Activated T-helper 2 cell treated with anti-CD3 and anti-CD28 coated beads, Interferon-gamma antibody, Interleukin-2, Interleukin-4, amounts not matched to agents 10 μg/mL and 5 μg/mL and 100 μg/mL, durations not matched to agents 14 hours and 24 hours and 36 hours (primary cell): ENCODE results near the gene KIF3B. TPM values are rescaled to one million over a fixed set of nuclear protein-coding genes. Genes with fewer than 3 reads are reported as not detected.
A peak's percentile ranks its signal among the peaks of the same experiment; 100 is the strongest.
"Not testable (repeated sequence)": the region's sequence is repeated elsewhere in the genome, so short reads cannot be mapped to it uniquely, and the experiment has no call there.

ENCODE experiments used
- DNase-seq: peaks from one replicate; pipeline ENCODE4 v3.0.0; 2021; ENCODE audit warnings: low spot score
- H3K27ac Mint-ChIP-seq: one replicate; pipeline ENCODE4 v1.8.0; 2021; ENCODE audit warnings: mixed read lengths
- H3K27me3 Mint-ChIP-seq: one replicate; pipeline ENCODE4 v1.8.0; 2021; ENCODE audit warnings: low read depth, mixed read lengths
- H3K36me3 Mint-ChIP-seq: one replicate; pipeline ENCODE4 v1.8.0; 2021; ENCODE audit warnings: low read depth, mixed read lengths
- H3K4me1 Mint-ChIP-seq: one replicate; pipeline ENCODE4 v1.8.0; 2021; ENCODE audit warnings: low read depth, mixed read lengths
- H3K4me3 Mint-ChIP-seq: one replicate; pipeline ENCODE4 v1.8.0; 2021; ENCODE audit warnings: low read depth, mild to moderate bottlenecking, moderate library complexity, mixed read lengths
- H3K9me3 Mint-ChIP-seq: one replicate; pipeline ENCODE4 v1.8.0; 2021; ENCODE audit warnings: mixed read lengths
- intact Hi-C: fragments of 100-400 bp; cut with micrococcal nuclease; formaldehyde crosslinking; loops from one replicate; pipeline ENCODE4 v1.15.1; 2023
- total RNA-seq: library from RNA; stranded (reverse); gene quantifications from 2 replicates; pipeline ENCODE4 v1.2.3, GENCODE V29; 2022

Gene KIF3B
- total RNA-seq, 1 donor from 2014 or later = 42.2 TPM

- intact Hi-C loops = no loop called here
- H3K4me3 Mint-ChIP-seq = no peak overlapping the region
Observed at GRCh38 chr20:32312718-32313424, 35.4 kb downstream of the KIF3B start.

GRCh38 chr20:32314768-32315167, 37.3 kb downstream of the KIF3B start:
- Mint-ChIP-seq H3K27ac (no peak overlapping the region), H3K4me1 (peaks cover 13% of the 10 kb centered on the region), H3K36me3 (peaks cover 81% of the 10 kb centered on the region), H3K27me3 (no peaks in the 10 kb centered on the region), H3K9me3 (no peaks in the 10 kb centered on the region), H3K4me3 (no peak overlapping the region)
- intact Hi-C loops = no loop called here
- no peak for DNase-seq

More at GRCh38 chr20:32312718-32313424, 35.4 kb downstream of the KIF3B start:
- Mint-ChIP-seq H3K9me3 (no peaks in the 10 kb centered on the region), H3K27me3 (no peaks in the 10 kb centered on the region), H3K27ac (no peak overlapping the region), H3K36me3 (peaks cover 73% of the 10 kb centered on the region), H3K4me1 (peaks cover 13% of the 10 kb centered on the region)
- no peak for DNase-seq

DNA sequence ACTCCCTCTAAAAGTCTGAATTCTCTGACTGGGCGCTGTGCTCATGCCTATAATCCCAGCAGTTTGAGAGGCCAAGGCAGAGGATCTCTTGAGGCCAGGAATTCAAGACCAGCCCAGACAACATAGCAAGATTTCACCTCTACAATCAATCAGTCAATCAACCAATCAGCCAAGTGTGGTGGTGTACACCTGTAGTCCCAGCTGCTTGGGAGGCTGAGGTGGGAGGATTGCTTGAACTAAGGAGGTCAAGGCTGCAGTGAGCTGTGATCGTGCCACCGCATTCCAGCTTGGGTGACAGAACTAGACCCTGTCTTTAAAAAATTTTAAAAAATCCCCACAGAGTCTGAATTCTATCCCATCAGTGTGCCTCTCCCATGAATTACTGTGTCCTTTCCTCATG, 37.9 kb downstream of the KIF3B start:
- Mint-ChIP-seq H3K27me3 (no peaks in the 10 kb centered on the region), H3K9me3 (no peaks in the 10 kb centered on the region), H3K27ac (peak overlapping the region; percentile 57), H3K36me3 (peaks cover 77% of the 10 kb centered on the region), H3K4me3 (no peak overlapping the region), H3K4me1 (peaks cover 13% of the 10 kb centered on the region)
- intact Hi-C loops = no loop called here
- DNase-seq = no peak

DNA sequence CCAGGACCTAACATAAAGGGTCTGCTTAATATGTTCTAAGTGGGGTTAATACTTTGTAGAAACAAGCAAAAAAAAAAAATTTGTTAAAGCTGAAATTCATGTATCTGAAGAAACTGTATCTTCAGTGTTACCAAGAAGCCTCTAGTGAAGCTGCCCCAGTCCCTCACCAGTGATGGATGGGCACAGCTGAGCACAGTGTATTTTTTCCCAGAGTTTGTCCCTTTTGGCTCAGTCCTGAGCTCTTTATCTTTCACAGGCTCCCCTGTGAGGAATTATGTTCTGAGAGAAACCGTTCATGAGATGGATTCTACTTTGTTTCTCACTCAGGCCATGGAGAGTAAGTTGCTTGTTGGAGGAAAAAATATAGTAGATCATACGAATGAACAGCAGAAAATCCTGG, 38.4 kb downstream of the KIF3B start:
- peaks cover 77% of the 10 kb centered on the region for H3K36me3 Mint-ChIP-seq
- H3K27ac Mint-ChIP-seq = no peak overlapping the region
- no peak overlapping the region for H3K4me3 Mint-ChIP-seq
- no peaks in the 10 kb centered on the region for H3K9me3 Mint-ChIP-seq
- DNase-seq = no peak
- no peaks in the 10 kb centered on the region for H3K27me3 Mint-ChIP-seq
- peaks cover 13% of the 10 kb centered on the region for H3K4me1 Mint-ChIP-seq
- intact Hi-C loops = no loop called here

DNA sequence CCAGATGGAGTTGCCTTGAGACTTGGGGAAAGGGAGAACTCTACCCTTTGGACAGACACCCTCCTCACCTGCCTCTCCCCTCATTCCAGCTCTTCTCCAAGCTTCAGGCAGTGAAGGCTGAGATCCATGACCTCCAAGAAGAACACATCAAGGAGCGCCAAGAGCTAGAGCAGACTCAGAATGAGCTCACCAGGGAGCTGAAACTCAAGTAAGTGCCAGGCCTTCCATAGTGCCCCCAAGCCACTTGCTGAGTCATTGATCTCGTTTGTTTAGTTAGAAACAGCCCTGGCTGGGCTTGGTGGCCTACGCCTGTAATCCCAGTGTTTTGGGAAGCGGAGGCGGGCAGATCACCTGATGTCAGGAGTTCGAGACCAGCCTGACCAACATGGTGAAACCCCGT, 39.2 kb downstream of the KIF3B start:
- H3K27ac Mint-ChIP-seq = no peak overlapping the region
- peaks cover 81% of the 10 kb centered on the region for H3K36me3 Mint-ChIP-seq
- H3K9me3 Mint-ChIP-seq = no peaks in the 10 kb centered on the region
- no peak overlapping the region for H3K4me3 Mint-ChIP-seq
- no peak for DNase-seq
- H3K4me1 Mint-ChIP-seq = peaks cover 16% of the 10 kb centered on the region
- intact Hi-C loops = no loop called here
- H3K27me3 Mint-ChIP-seq = no peaks in the 10 kb centered on the region

DNA sequence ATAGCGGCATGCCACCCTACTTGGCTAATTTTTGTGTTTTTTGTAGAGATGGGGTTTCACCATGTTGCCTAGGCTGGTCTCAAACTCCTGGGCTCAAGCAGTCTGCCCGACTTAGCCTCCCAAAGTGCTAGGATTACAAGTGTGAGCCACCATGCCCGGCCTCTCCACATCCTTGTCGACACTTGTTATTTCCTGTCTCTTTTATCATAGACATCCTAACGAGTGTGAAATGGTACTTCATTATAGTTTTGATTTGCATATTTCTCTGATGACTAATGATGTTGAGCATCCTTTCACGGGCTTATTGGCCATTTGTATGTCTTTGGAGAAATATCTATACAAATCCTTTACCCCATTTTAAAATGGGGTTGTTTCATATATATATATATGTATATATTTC, 41.6 kb downstream of the KIF3B start:
- Mint-ChIP-seq H3K4me3 (no peak overlapping the region), H3K27me3 (no peaks in the 10 kb centered on the region), H3K27ac (no peak overlapping the region), H3K36me3 (peaks cover 61% of the 10 kb centered on the region), H3K9me3 (no peaks in the 10 kb centered on the region), H3K4me1 (peaks cover 9% of the 10 kb centered on the region)
- intact Hi-C loops = no loop called here
- no peak for DNase-seq

DNA sequence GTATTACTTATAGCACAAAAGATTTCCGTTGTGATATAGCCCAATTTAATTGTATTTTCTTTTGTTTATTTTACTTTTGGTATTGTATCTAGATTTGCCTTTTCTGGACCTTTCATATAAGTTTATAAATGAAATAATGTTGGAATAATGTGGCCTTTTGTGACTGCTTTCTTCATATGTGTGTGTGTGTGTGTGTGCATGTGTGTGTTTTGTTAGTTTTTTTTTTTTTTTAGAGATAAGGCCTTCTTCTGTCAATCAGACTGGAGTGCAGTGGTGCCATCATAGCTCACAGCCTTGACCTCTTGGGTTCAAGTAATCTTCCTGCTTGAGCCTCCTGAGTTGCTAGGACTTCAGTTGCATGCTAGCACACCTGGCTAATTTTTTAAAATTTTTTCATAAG, 42.9 kb downstream of the KIF3B start:
- no peak for DNase-seq
- Mint-ChIP-seq H3K4me3 (no peak overlapping the region), H3K9me3 (no peaks in the 10 kb centered on the region), H3K4me1 (peaks cover 7% of the 10 kb centered on the region), H3K27me3 (no peaks in the 10 kb centered on the region), H3K36me3 (peaks cover 53% of the 10 kb centered on the region), H3K27ac (no peak overlapping the region)
- intact Hi-C loops = no loop called here

GRCh38 chr20:32321390-32321789, 43.9 kb downstream of the KIF3B start:
- no peak overlapping the region for H3K27ac Mint-ChIP-seq

GRCh38 chr20:32322260-32322659, 44.8 kb downstream of the KIF3B start:
- DNase-seq, H3K9me3 Mint-ChIP-seq, H3K4me3 Mint-ChIP-seq, intact Hi-C loops, H3K27me3 Mint-ChIP-seq, H3K27ac Mint-ChIP-seq: not testable (repeated sequence)
- peaks cover 14% of the 10 kb centered on the region for H3K4me1 Mint-ChIP-seq
- peaks cover 49% of the 10 kb centered on the region for H3K36me3 Mint-ChIP-seq

More at GRCh38 chr20:32321390-32321789, 43.9 kb downstream of the KIF3B start:
- Mint-ChIP-seq H3K4me1 (peaks cover 12% of the 10 kb centered on the region), H3K36me3 (peaks cover 49% of the 10 kb centered on the region), H3K9me3 (no peaks in the 10 kb centered on the region), H3K27me3 (no peaks in the 10 kb centered on the region), H3K4me3 (no peak overlapping the region)
- DNase-seq = no peak
- intact Hi-C loops = no loop called here

DNA sequence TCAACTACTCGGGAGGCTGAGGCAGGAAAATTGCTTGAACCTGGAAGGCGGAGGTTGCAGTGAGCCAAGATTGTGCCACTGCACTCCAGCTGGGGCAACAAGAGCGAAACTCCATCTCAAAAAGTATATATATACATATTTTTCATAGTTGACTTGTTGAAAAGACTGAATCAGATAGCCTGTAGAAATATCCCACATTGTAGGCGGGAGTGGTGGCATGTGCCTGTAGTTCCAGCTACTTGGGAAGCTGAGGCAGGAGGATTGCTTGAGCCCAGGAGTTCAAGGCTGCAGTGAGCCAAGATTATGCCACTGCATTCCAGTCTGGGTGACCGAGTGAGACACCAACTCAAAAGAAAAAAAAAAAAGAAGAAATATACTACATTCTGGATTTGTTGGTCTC, 46.3 kb downstream of the KIF3B start:
- H3K4me1 Mint-ChIP-seq = peaks cover 13% of the 10 kb centered on the region
- DNase-seq, H3K27ac Mint-ChIP-seq, H3K4me3 Mint-ChIP-seq, H3K9me3 Mint-ChIP-seq, intact Hi-C loops, H3K27me3 Mint-ChIP-seq: not testable (repeated sequence)
- peaks cover 49% of the 10 kb centered on the region for H3K36me3 Mint-ChIP-seq

- no peaks in the 10 kb centered on the region for H3K9me3 Mint-ChIP-seq
- no peak for DNase-seq
- H3K27ac Mint-ChIP-seq = no peak overlapping the region
- H3K36me3 Mint-ChIP-seq = peaks cover 52% of the 10 kb centered on the region
- no peaks in the 10 kb centered on the region for H3K27me3 Mint-ChIP-seq
- H3K4me1 Mint-ChIP-seq = peaks cover 13% of the 10 kb centered on the region
- H3K4me3 Mint-ChIP-seq = no peak overlapping the region
- intact Hi-C loops = no loop called here
Observed at GRCh38 chr20:32325706-32326503, 48.5 kb downstream of the KIF3B start.

GRCh38 chr20:32326504-32326845, 49.0 kb downstream of the KIF3B start:
- no peak for DNase-seq
- Mint-ChIP-seq H3K36me3 (peaks cover 52% of the 10 kb centered on the region), H3K4me1 (peaks cover 14% of the 10 kb centered on the region), H3K27ac (no peak overlapping the region), H3K9me3 (no peaks in the 10 kb centered on the region), H3K27me3 (no peaks in the 10 kb centered on the region), H3K4me3 (no peak overlapping the region)
- intact Hi-C loops = no loop called here

DNA sequence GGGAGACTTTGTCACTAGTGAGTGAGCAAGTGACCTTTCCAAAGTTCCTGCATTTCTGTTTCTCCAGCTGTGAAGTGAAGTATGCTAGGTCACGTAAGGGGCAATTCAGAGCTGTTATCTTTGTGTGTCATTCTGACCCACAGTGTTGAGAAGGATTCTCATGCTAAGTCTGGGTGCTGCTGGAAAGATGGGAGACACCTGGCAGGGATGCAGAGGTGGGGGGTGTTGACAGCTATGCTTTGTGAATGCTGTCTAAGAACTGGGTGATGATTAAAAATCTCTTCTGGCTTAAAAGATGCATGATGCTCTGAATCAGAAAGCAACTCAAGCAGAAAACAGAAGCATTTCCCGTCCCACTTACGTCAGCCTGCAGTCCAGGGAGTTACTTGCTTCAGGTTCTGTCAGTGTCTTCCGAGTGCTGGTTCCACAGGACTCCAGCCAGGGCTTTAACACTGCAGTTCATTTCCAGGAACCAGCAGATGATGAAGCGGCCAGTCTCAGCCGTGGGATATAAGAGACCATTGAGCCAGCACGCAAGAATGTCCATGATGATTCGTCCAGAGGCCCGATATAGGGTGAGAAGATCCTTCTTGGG, 49.7 kb downstream of the KIF3B start:
- no peak for DNase-seq
- Mint-ChIP-seq H3K27ac (no peak overlapping the region), H3K4me3 (no peak overlapping the region), H3K36me3 (peaks cover 56% of the 10 kb centered on the region), H3K9me3 (no peaks in the 10 kb centered on the region), H3K4me1 (peaks cover 17% of the 10 kb centered on the region), H3K27me3 (no peaks in the 10 kb centered on the region)
- intact Hi-C loops = no loop called here
